Upper lobe of right lung (tissue), 1 donor: Measurements from ENCODE around the gene MYO18A. TPM values are rescaled to one million over a fixed set of nuclear protein-coding genes. Genes with fewer than 3 reads are reported as not detected.

Experiments used
- ATAC-seq: fragments of 200-7000 bp; cut with Tn5 transposase; one replicate; pipeline ENCODE4 v1.9.1; 2020; ENCODE audit warnings: mild to moderate bottlenecking, moderate library complexity
- DNase-seq: peaks from one replicate; pipeline ENCODE4 v3.0.0-alpha.2; 2020
- H3K27ac ChIP-seq: fragments of 200-600 bp; one replicate; pipeline ENCODE4 v1.8.0; 2022
- H3K27me3 ChIP-seq: fragments of 200-600 bp; one replicate; pipeline ENCODE4 v1.8.0; 2022; ENCODE audit warnings: mild to moderate bottlenecking
- H3K36me3 ChIP-seq: fragments of 200-600 bp; one replicate; pipeline ENCODE4 v1.8.0; 2022
- H3K4me1 ChIP-seq: fragments of 200-600 bp; one replicate; pipeline ENCODE4 v1.8.0; 2022
- H3K4me3 ChIP-seq: fragments of 200-600 bp; one replicate; pipeline ENCODE4 v1.8.0; 2022; ENCODE audit warnings: mild to moderate bottlenecking
- H3K9me3 ChIP-seq: fragments of 200-600 bp; one replicate; pipeline ENCODE4 v1.8.0; 2022
- intact Hi-C: fragments of 100-400 bp; cut with DNase I; formaldehyde crosslinking; loops from one replicate; pipeline ENCODE4 v1.11.0; 2022
- total RNA-seq: library from RNA; stranded (reverse); fragmentation: NEBNext Ultra II Directional; extraction: Animal tissue kit (Norgen Biotek cat#: 25700); gene quantifications from one replicate; pipeline ENCODE4 v1.2.1, GENCODE V29; 2021
- TF ChIP-seq, protein P1 (sequence below): fragments of 200-600 bp; IDR thresholded peaks from one replicate; pipeline ENCODE4 v1.8.0; 2022; ENCODE audit warnings: antibody characterized with exemption
- donor health status: DM: no; HTN: yes; CAD: no; lungs with severe emphysema.

MYO18A gene
- total RNA-seq, 1 donor from 2014 or later, result 51.0 TPM

DNA sequence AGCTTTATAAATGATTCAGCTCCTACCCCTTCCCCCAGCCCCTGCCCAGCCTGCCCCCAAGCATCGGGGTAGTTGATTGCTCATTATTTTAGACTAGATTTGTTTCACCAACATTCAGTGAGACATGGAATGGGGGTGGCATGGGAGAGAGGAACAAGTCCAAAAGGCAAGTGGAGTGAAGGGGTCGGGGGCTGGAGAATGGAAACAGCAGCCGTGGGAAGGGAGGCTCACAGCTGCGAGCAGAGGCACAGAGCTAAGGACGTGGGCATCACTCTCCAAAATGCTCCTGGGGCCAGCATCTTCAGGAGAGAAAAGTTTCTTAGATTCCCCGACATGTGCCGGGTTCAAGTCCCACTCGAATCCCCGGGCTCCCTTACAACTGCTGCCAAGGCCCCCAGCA lies 118.0 kb downstream of the MYO18A start:
- DNase-seq (no peak), ATAC-seq (no peak)
- H3K4me1 ChIP-seq, result no peaks in the 10 kb centered on the region
- no peaks in the 10 kb centered on the region for H3K36me3 ChIP-seq
- H3K27ac ChIP-seq, result no peak overlapping the region
- no peak overlapping the region for H3K4me3 ChIP-seq
- no peaks in the 10 kb centered on the region for H3K27me3 ChIP-seq
- TF ChIP-seq, protein P1, sequence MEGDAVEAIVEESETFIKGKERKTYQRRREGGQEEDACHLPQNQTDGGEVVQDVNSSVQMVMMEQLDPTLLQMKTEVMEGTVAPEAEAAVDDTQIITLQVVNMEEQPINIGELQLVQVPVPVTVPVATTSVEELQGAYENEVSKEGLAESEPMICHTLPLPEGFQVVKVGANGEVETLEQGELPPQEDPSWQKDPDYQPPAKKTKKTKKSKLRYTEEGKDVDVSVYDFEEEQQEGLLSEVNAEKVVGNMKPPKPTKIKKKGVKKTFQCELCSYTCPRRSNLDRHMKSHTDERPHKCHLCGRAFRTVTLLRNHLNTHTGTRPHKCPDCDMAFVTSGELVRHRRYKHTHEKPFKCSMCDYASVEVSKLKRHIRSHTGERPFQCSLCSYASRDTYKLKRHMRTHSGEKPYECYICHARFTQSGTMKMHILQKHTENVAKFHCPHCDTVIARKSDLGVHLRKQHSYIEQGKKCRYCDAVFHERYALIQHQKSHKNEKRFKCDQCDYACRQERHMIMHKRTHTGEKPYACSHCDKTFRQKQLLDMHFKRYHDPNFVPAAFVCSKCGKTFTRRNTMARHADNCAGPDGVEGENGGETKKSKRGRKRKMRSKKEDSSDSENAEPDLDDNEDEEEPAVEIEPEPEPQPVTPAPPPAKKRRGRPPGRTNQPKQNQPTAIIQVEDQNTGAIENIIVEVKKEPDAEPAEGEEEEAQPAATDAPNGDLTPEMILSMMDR, result no peak
- H3K9me3 ChIP-seq, result no peaks in the 10 kb centered on the region
- intact Hi-C loops, result no loop called here

DNA sequence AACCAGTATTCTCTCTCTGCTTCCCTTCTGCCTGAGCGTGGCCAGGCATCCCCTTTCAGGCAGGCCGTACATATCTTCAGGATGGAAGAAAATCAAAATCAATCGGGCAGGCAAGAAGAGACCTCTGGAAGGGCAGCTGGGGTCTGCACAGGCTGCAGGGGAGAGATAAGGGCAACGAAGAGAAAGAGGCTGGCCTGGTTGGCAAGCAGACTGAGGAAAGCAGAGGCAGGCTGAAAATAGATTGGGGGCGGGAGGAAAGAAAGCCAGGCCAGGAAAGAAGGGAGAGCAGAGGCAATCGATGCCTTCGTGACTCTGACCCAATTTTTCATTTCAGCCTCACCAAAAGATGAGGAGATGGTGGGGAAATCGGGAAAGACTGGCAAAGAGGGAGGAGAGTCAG lies 119.2 kb downstream of the MYO18A start:
- H3K36me3 ChIP-seq, result no peaks in the 10 kb centered on the region
- DNase-seq (no peak), ATAC-seq (no peak)
- no peaks in the 10 kb centered on the region for H3K4me1 ChIP-seq
- H3K9me3 ChIP-seq, result no peaks in the 10 kb centered on the region
- no peak overlapping the region for H3K27ac ChIP-seq
- H3K4me3 ChIP-seq, result no peak overlapping the region
- H3K27me3 ChIP-seq, result no peaks in the 10 kb centered on the region
- TF ChIP-seq, protein P1, result no peak
- intact Hi-C loops, result no loop called here

DNA sequence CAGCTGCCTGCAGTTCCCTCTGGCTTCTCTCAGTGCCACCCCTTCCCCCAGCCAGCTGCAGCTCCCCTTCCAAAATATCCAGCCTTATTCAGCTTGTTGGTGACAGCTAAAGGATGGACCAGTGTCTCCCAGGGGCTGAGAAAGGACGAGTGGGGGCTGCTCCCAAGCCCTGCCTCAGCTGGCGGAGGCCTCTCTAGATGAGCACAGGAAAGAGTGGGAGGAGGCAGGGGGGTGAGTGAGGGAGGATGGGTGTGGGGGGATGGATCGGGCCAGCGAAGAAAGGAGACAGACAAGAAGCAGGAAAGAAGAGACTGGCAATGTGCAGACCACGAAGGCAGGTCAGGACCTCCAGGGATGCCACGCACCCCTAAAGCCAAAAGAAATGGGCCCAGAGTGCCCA lies 119.7 kb downstream of the MYO18A start:
- H3K36me3 ChIP-seq, result no peaks in the 10 kb centered on the region
- H3K27me3 ChIP-seq, result no peaks in the 10 kb centered on the region
- ATAC-seq, result no peak
- no peak overlapping the region for H3K4me3 ChIP-seq
- TF ChIP-seq, protein P1, result no peak
- H3K27ac ChIP-seq, result no peak overlapping the region
- H3K4me1 ChIP-seq, result no peaks in the 10 kb centered on the region
- intact Hi-C loops, result no loop called here
- H3K9me3 ChIP-seq, result no peaks in the 10 kb centered on the region
- no peak for DNase-seq

DNA sequence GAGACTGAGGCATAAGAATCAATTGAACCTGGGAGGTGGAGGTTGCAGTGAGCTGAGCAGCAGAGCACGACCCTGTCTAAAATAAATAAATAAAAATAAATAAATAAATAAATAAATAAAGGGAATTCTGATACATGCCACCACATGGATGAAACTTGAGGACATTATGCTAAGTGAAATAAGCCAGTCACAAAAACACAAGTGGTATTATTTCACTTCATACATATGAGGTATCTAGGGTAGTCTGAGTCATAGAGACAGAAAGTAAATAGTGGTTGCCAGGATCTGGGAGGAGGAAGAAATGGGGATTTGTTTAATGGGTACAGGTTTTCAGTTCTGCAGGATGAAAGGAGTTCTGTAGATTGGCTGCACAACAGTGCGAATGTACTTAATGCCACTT lies 120.9 kb downstream of the MYO18A start:
- TF ChIP-seq, protein P1, result no peak
- H3K36me3 ChIP-seq, result no peaks in the 10 kb centered on the region
- peak; percentile 25 for ATAC-seq
- no peaks in the 10 kb centered on the region for H3K4me1 ChIP-seq
- intact Hi-C loops, result no loop called here
- no peak overlapping the region for H3K4me3 ChIP-seq
- DNase-seq, result no peak
- no peak overlapping the region for H3K27ac ChIP-seq
- H3K27me3 ChIP-seq, result no peaks in the 10 kb centered on the region
- H3K9me3 ChIP-seq, result no peaks in the 10 kb centered on the region

DNA sequence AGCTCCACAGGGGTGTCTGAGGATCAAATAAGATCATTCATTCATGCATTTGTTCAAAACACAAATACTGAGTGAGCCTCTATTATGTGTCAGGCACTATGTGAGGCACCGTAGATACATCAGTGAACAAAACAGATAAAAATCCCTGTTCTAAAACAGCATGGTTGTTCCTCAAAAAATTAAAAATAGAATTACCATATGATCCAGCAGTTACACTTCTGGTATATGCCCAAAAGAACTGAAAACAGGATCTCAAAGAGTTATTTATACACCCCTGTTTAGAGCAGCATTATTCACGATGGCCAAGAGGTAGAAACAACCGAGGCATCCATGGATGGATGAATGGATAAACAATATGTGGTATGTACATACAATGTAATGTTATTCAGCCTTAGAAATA lies 121.8 kb downstream of the MYO18A start:
- TF ChIP-seq, protein P1, result no peak
- H3K27ac ChIP-seq, result no peak overlapping the region
- ATAC-seq (no peak), DNase-seq (no peak)
- no peaks in the 10 kb centered on the region for H3K36me3 ChIP-seq
- intact Hi-C loops, result no loop called here
- no peaks in the 10 kb centered on the region for H3K9me3 ChIP-seq
- H3K4me3 ChIP-seq, result no peak overlapping the region
- H3K27me3 ChIP-seq, result no peaks in the 10 kb centered on the region
- no peaks in the 10 kb centered on the region for H3K4me1 ChIP-seq

DNA sequence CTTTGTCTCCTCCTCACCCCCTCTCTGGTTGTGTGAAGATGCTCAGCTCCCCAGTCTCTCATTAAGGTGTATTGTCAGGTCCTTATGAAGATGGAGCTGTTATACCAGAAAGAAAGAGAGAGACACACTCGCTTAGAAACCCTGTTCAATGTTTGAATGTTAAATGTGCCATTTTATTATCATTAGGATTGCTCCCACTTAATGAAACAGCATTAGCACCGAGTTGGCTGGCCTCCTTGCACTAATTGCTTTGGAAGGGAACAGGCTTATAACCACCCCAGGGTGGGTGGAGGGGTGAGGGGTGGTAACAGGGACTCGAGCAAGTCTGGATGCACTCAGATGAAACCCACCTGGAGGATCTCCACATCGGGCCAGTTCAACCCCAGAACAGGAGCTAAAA lies 122.8 kb downstream of the MYO18A start:
- no peak overlapping the region for H3K4me3 ChIP-seq
- H3K9me3 ChIP-seq, result no peaks in the 10 kb centered on the region
- no peak for ATAC-seq
- no peak overlapping the region for H3K27ac ChIP-seq
- no peaks in the 10 kb centered on the region for H3K4me1 ChIP-seq
- no peaks in the 10 kb centered on the region for H3K27me3 ChIP-seq
- intact Hi-C loops, result no loop called here
- TF ChIP-seq, protein P1, result no peak
- no peaks in the 10 kb centered on the region for H3K36me3 ChIP-seq
- no peak for DNase-seq
